ENCODE results near the gene MATR3. TPM values are rescaled to one million over a fixed set of nuclear protein-coding genes. Genes with fewer than 3 reads are reported as not detected.

The MATR3 gene
- total and polyA plus RNA-seq, 9 donors = 174 to 297 (median 222) TPM

GRCh38 chr5:139263946-139264345, 29.6 kb upstream of the MATR3 start:
- no peak for TF ChIP-seq POLR2A (IDR thresholded peaks at IDR 0.05)
- no peak for TF ChIP-seq EP300 (IDR thresholded peaks at IDR 0.05)
- TF ChIP-seq, protein P1, sequence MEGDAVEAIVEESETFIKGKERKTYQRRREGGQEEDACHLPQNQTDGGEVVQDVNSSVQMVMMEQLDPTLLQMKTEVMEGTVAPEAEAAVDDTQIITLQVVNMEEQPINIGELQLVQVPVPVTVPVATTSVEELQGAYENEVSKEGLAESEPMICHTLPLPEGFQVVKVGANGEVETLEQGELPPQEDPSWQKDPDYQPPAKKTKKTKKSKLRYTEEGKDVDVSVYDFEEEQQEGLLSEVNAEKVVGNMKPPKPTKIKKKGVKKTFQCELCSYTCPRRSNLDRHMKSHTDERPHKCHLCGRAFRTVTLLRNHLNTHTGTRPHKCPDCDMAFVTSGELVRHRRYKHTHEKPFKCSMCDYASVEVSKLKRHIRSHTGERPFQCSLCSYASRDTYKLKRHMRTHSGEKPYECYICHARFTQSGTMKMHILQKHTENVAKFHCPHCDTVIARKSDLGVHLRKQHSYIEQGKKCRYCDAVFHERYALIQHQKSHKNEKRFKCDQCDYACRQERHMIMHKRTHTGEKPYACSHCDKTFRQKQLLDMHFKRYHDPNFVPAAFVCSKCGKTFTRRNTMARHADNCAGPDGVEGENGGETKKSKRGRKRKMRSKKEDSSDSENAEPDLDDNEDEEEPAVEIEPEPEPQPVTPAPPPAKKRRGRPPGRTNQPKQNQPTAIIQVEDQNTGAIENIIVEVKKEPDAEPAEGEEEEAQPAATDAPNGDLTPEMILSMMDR (IDR thresholded peaks at IDR 0.05) = no peak
- no peaks in the 10 kb centered on the region for H3K4me1 ChIP-seq (ENCODE audit: insufficient read depth)
- no peak for DNase-seq
- H3K27me3 ChIP-seq = no peaks in the 10 kb centered on the region
- H3K9me3 ChIP-seq = no peaks in the 10 kb centered on the region
- no peak overlapping the region for H3K27ac ChIP-seq
- H3K4me3 ChIP-seq = no peak overlapping the region
- intact Hi-C loops (cut with DNase I) = loop anchor here in 3 of 4 donors (5.0 to 10.0 kb wide), 4 partner anchors 172 to 799 kb away; partner anchors contain the start of gene EGR1 (in 1 of the 3)
- 94 to 96% (median 96%) methylated on average over 3 of the region's 3 CpGs for WGBS, 3 donors
- no peaks in the 10 kb centered on the region for H3K36me3 ChIP-seq

- DNase-seq = no peak
- WGBS, 3 donors = 70 to 75% (median 73%) methylated on average over 2 of the region's 2 CpGs
- Histone ChIP-seq H3K4me1 (ENCODE audit: insufficient read depth) (no peaks in the 10 kb centered on the region), H3K27me3 (no peaks in the 10 kb centered on the region), H3K27ac (no peak overlapping the region), H3K36me3 (no peaks in the 10 kb centered on the region), H3K4me3 (no peak overlapping the region), H3K9me3 (no peaks in the 10 kb centered on the region)
- TF ChIP-seq POLR2A (IDR thresholded peaks at IDR 0.05) (no peak), EP300 (IDR thresholded peaks at IDR 0.05) (no peak)
- TF ChIP-seq, protein P1 (IDR thresholded peaks at IDR 0.05) = no peak
- intact Hi-C loops (cut with DNase I) = loop anchor here in 3 of 4 donors (5.0 to 10.0 kb wide), 3 partner anchors 678 to 800 kb away; partner anchors contain the start of gene EGR1 (in 1 of the 3)
These were observed 28.5 kb upstream of the MATR3 start for GRCh38 chr5:139265001-139265400.

DNA sequence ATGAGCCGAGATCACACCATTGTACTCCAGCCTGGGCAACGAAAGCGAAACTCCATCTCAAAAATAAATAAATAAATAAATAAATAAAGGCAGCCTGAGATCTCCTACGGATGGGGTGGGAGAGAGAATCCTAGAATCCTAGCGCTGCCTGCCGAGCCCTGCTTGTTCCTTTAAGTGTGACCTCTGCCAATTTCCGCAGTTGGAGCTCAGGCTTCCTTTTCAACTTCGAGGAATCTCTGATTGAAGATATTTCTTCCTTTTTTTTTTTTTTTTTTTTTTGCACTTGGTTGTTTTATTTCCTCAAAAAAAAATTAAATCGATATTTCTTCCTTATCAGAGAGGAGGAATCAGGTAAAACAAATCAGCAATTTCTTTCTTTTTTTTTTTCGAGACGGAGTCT, 27.3 kb upstream of the MATR3 start:
- no peak overlapping the region for H3K4me3 ChIP-seq
- intact Hi-C loops (cut with DNase I) = loop anchor here in 3 of 4 donors (5.0 to 10.0 kb wide), 3 partner anchors 679 to 801 kb away; partner anchors contain the start of gene EGR1 (in 1 of the 3)
- 84 to 86% (median 85%) methylated on average over 11 of the region's 11 CpGs for WGBS, 3 donors

GRCh38 chr5:139267481-139267880, 26.1 kb upstream of the MATR3 start:
- intact Hi-C loops (cut with DNase I) = loop anchor here in 3 of 4 donors (5.0 to 10.0 kb wide), 3 partner anchors 680 to 803 kb away; partner anchors contain the start of gene EGR1 (in 1 of the 3)
- no peak for DNase-seq
- H3K36me3 ChIP-seq = no peaks in the 10 kb centered on the region
- H3K9me3 ChIP-seq = no peaks in the 10 kb centered on the region
- TF ChIP-seq EP300 (IDR thresholded peaks at IDR 0.05) (no peak), POLR2A (IDR thresholded peaks at IDR 0.05) (no peak)
- TF ChIP-seq, protein P1 (IDR thresholded peaks at IDR 0.05) = no peak
- no peak overlapping the region for H3K27ac ChIP-seq
- no peaks in the 10 kb centered on the region for H3K27me3 ChIP-seq
- H3K4me1 ChIP-seq (ENCODE audit: insufficient read depth) = no peaks in the 10 kb centered on the region
- no peak overlapping the region for H3K4me3 ChIP-seq
- 92 to 97% (median 92%) methylated on average over 2 of the region's 2 CpGs for WGBS, 3 donors

More for the DNA sequence above, 27.3 kb upstream of the MATR3 start:
- no peaks in the 10 kb centered on the region for H3K36me3 ChIP-seq
- no peak for DNase-seq
- H3K9me3 ChIP-seq = no peaks in the 10 kb centered on the region
- TF ChIP-seq EP300 (IDR thresholded peaks at IDR 0.05) (no peak), POLR2A (IDR thresholded peaks at IDR 0.05) (no peak)
- TF ChIP-seq, protein P1 (IDR thresholded peaks at IDR 0.05) = no peak
- no peaks in the 10 kb centered on the region for H3K4me1 ChIP-seq (ENCODE audit: insufficient read depth)
- no peak overlapping the region for H3K27ac ChIP-seq
- no peaks in the 10 kb centered on the region for H3K27me3 ChIP-seq
